Stimulated activated CD8-positive, alpha-beta memory T cell treated with anti-CD3 and anti-CD28 coated beads, Interleukin-7, amount 100 ng/mL, for 1 hour (primary cell): ENCODE results near the gene GALNT12.

ENCODE experiments used
- DNase-seq, 2 donors: peaks; one replicate each; pipeline ENCODE4 v3.0.0-alpha.2; 2020; ENCODE audit warnings: low read depth in 2 of 2

GALNT12 gene

GRCh38 chr9:98880311-98881015, 73.0 kb downstream of the GALNT12 start:
- no peak for DNase-seq

- no peak for DNase-seq
Observed at GRCh38 chr9:98881356-98881755, 73.9 kb downstream of the GALNT12 start.

- DNase-seq, result no peak
Observed at GRCh38 chr9:98881836-98882568, 74.5 kb downstream of the GALNT12 start.

- DNase-seq, result no peak
Observed at GRCh38 chr9:98882569-98882923, 75.1 kb downstream of the GALNT12 start.

GRCh38 chr9:98883276-98883675, 75.8 kb downstream of the GALNT12 start:
- DNase-seq, result no peak

GRCh38 chr9:98884849-98885248, 77.4 kb downstream of the GALNT12 start:
- DNase-seq, result no peak

- no peak for DNase-seq
Observed at GRCh38 chr9:98885575-98886295, 78.3 kb downstream of the GALNT12 start.

- no peak for DNase-seq
Observed at GRCh38 chr9:98886691-98887229, 79.3 kb downstream of the GALNT12 start.

- no peak for DNase-seq
Observed at GRCh38 chr9:98887918-98888510, 80.5 kb downstream of the GALNT12 start.

GRCh38 chr9:98888801-98889421, 81.4 kb downstream of the GALNT12 start:
- DNase-seq, result no peak

- no peak for DNase-seq
Observed at GRCh38 chr9:98890256-98890655, 82.8 kb downstream of the GALNT12 start.

- no peak for DNase-seq
Observed at GRCh38 chr9:98892288-98892687, 84.8 kb downstream of the GALNT12 start.

- DNase-seq, result no peak
Observed at GRCh38 chr9:98892690-98893089, 85.2 kb downstream of the GALNT12 start.

GRCh38 chr9:98894171-98894570, 86.7 kb downstream of the GALNT12 start:
- no peak for DNase-seq

GRCh38 chr9:98894761-98895160, 87.3 kb downstream of the GALNT12 start:
- DNase-seq, result no peak

GRCh38 chr9:98896632-98897031, 89.2 kb downstream of the GALNT12 start:
- no peak for DNase-seq

GRCh38 chr9:98897745-98898144, 90.3 kb downstream of the GALNT12 start:
- DNase-seq, result no peak

GRCh38 chr9:98899408-98900056, 92.1 kb downstream of the GALNT12 start:
- no peak for DNase-seq
